ENCODE measurements around the gene ELAPOR1. TPM values are rescaled to one million over a fixed set of nuclear protein-coding genes. Genes with fewer than 3 reads are reported as not detected.

Gene ELAPOR1
- total RNA-seq, 2 donors from 2014 or later: 1.4 to 4.0 TPM

GRCh38 chr1:109109906-109110305 lies 4.0 kb upstream of the ELAPOR1 start:
- H3K9me3 Mint-ChIP-seq: no peaks in the 10 kb centered on the region
- H3K27ac Mint-ChIP-seq: no peak overlapping the region
- peaks cover 30 to 34% of the 10 kb centered on the region in 2 donors for H3K27me3 Mint-ChIP-seq
- H3K4me1 Mint-ChIP-seq (ENCODE audit: low read depth in 2 of 2): peaks cover 12 to 27% of the 10 kb centered on the region in 2 donors
- no peak for ATAC-seq
- H3K36me3 Mint-ChIP-seq: no peaks in the 10 kb centered on the region
- no peak for DNase-seq (ENCODE audit: low spot score)
- no peak overlapping the region for H3K4me3 Mint-ChIP-seq

GRCh38 chr1:109111386-109112055 lies 2.4 kb upstream of the ELAPOR1 start:
- Mint-ChIP-seq H3K4me1 (ENCODE audit: low read depth in 2 of 2) (peaks cover 12 to 27% of the 10 kb centered on the region in 2 donors), H3K4me3 (no peak overlapping the region), H3K9me3 (no peaks in the 10 kb centered on the region), H3K27ac (no peak overlapping the region), H3K27me3 (peaks cover 34 to 37% of the 10 kb centered on the region in 2 donors), H3K36me3 (no peaks in the 10 kb centered on the region)
- ATAC-seq: no peak
- no peak for DNase-seq (ENCODE audit: low spot score)

- Mint-ChIP-seq H3K27me3 (peaks cover 34 to 37% of the 10 kb centered on the region in 2 donors), H3K36me3 (no peaks in the 10 kb centered on the region), H3K4me1 (ENCODE audit: low read depth in 2 of 2) (peaks cover 12 to 27% of the 10 kb centered on the region in 2 donors), H3K9me3 (no peaks in the 10 kb centered on the region), H3K27ac (peak overlapping the region; percentile 74 to 87), H3K4me3 (peak overlapping the region; percentile 91)
- ATAC-seq (no peak), DNase-seq (ENCODE audit: low spot score) (no peak)
Observed at GRCh38 chr1:109112056-109112651, 1.8 kb upstream of the ELAPOR1 start.

- Mint-ChIP-seq H3K4me1 (ENCODE audit: low read depth in 2 of 2) (peaks cover 12 to 27% of the 10 kb centered on the region in 2 donors), H3K27ac (peak overlapping the region; percentile 74 to 87), H3K27me3 (peaks cover 34 to 35% of the 10 kb centered on the region in 2 donors), H3K36me3 (no peaks in the 10 kb centered on the region), H3K4me3 (peak overlapping the region; percentile 91), H3K9me3 (no peaks in the 10 kb centered on the region)
- DNase-seq (ENCODE audit: low spot score) (peak; percentile 89), ATAC-seq (peak; percentile 83 to 88)
Observed at GRCh38 chr1:109112652-109113285, 1.1 kb upstream of the ELAPOR1 start.

GRCh38 chr1:109114342-109114674 lies 393 bp downstream of the ELAPOR1 start:
- peak overlapping the region; percentile 91 for H3K4me3 Mint-ChIP-seq
- H3K27ac Mint-ChIP-seq: no peak overlapping the region

GRCh38 chr1:109115685-109116084 lies 1.8 kb downstream of the ELAPOR1 start:
- DNase-seq (ENCODE audit: low spot score): no peak
- no peaks in the 10 kb centered on the region for H3K9me3 Mint-ChIP-seq
- H3K4me3 Mint-ChIP-seq: no peak overlapping the region
- no peak for ATAC-seq
- H3K27me3 Mint-ChIP-seq: peaks cover 19 to 27% of the 10 kb centered on the region in 2 donors
- no peak overlapping the region for H3K27ac Mint-ChIP-seq
- no peaks in the 10 kb centered on the region for H3K36me3 Mint-ChIP-seq
- peaks cover 12 to 27% of the 10 kb centered on the region in 2 donors for H3K4me1 Mint-ChIP-seq (ENCODE audit: low read depth in 2 of 2)

More at GRCh38 chr1:109114342-109114674, 393 bp downstream of the ELAPOR1 start:
- no peak for ATAC-seq
- peaks cover 12 to 27% of the 10 kb centered on the region in 2 donors for H3K4me1 Mint-ChIP-seq (ENCODE audit: low read depth in 2 of 2)
- no peaks in the 10 kb centered on the region for H3K9me3 Mint-ChIP-seq
- DNase-seq (ENCODE audit: low spot score): no peak
- H3K27me3 Mint-ChIP-seq: peaks cover 28 to 35% of the 10 kb centered on the region in 2 donors
- H3K36me3 Mint-ChIP-seq: no peaks in the 10 kb centered on the region

- peaks cover 12 to 27% of the 10 kb centered on the region in 2 donors for H3K4me1 Mint-ChIP-seq (ENCODE audit: low read depth in 2 of 2)
- H3K36me3 Mint-ChIP-seq: no peaks in the 10 kb centered on the region
- H3K27me3 Mint-ChIP-seq: peaks cover 16 to 23% of the 10 kb centered on the region in 2 donors
- H3K9me3 Mint-ChIP-seq: no peaks in the 10 kb centered on the region
- H3K4me3 Mint-ChIP-seq: no peak overlapping the region
- ATAC-seq: no peak
- H3K27ac Mint-ChIP-seq: no peak overlapping the region
- no peak for DNase-seq (ENCODE audit: low spot score)
Observed at GRCh38 chr1:109116286-109116685, 2.4 kb downstream of the ELAPOR1 start.

- no peaks in the 10 kb centered on the region for H3K36me3 Mint-ChIP-seq
- H3K27me3 Mint-ChIP-seq: peaks cover 9 to 15% of the 10 kb centered on the region in 2 donors
- no peak overlapping the region for H3K4me3 Mint-ChIP-seq
- H3K27ac Mint-ChIP-seq: no peak overlapping the region
- DNase-seq (ENCODE audit: low spot score) (no peak), ATAC-seq (no peak)
- H3K4me1 Mint-ChIP-seq (ENCODE audit: low read depth in 2 of 2): peaks cover 6 to 13% of the 10 kb centered on the region in 2 donors
- H3K9me3 Mint-ChIP-seq: no peaks in the 10 kb centered on the region
Observed at GRCh38 chr1:109118089-109118488, 4.2 kb downstream of the ELAPOR1 start.

- Mint-ChIP-seq H3K4me3 (no peak overlapping the region), H3K27ac (no peak overlapping the region), H3K27me3 (peaks cover 0 to 10% of the 10 kb centered on the region in 2 donors), H3K9me3 (no peaks in the 10 kb centered on the region), H3K4me1 (ENCODE audit: low read depth in 2 of 2) (no peaks in the 10 kb centered on the region), H3K36me3 (no peaks in the 10 kb centered on the region)
- DNase-seq (ENCODE audit: low spot score) (no peak), ATAC-seq (no peak)
Observed at GRCh38 chr1:109120356-109120755, 6.4 kb downstream of the ELAPOR1 start.

GRCh38 chr1:109131059-109131458 lies 17.1 kb downstream of the ELAPOR1 start:
- no peaks in the 10 kb centered on the region for H3K36me3 Mint-ChIP-seq

GRCh38 chr1:109131800-109132199 lies 17.9 kb downstream of the ELAPOR1 start:
- ATAC-seq: no peak
- no peak for DNase-seq (ENCODE audit: low spot score)
- H3K27me3 Mint-ChIP-seq: no peaks in the 10 kb centered on the region
- H3K9me3 Mint-ChIP-seq: no peaks in the 10 kb centered on the region
- no peak overlapping the region for H3K27ac Mint-ChIP-seq
- no peak overlapping the region for H3K4me3 Mint-ChIP-seq
- H3K4me1 Mint-ChIP-seq (ENCODE audit: low read depth in 2 of 2): peaks cover 7% of the 10 kb centered on the region in 2 donors
- H3K36me3 Mint-ChIP-seq: no peaks in the 10 kb centered on the region

More at GRCh38 chr1:109131059-109131458, 17.1 kb downstream of the ELAPOR1 start:
- peaks cover 7% of the 10 kb centered on the region in 2 donors for H3K4me1 Mint-ChIP-seq (ENCODE audit: low read depth in 2 of 2)
- no peak overlapping the region for H3K4me3 Mint-ChIP-seq
- no peaks in the 10 kb centered on the region for H3K27me3 Mint-ChIP-seq
- DNase-seq (ENCODE audit: low spot score): no peak
- peak in 1 of 2 donors; percentile 43 for ATAC-seq
- no peak overlapping the region for H3K27ac Mint-ChIP-seq
- H3K9me3 Mint-ChIP-seq: no peaks in the 10 kb centered on the region

- no peak for DNase-seq (ENCODE audit: low spot score)
- no peaks in the 10 kb centered on the region for H3K36me3 Mint-ChIP-seq
- no peaks in the 10 kb centered on the region for H3K9me3 Mint-ChIP-seq
- H3K27ac Mint-ChIP-seq: no peak overlapping the region
- no peak overlapping the region for H3K4me3 Mint-ChIP-seq
- H3K4me1 Mint-ChIP-seq (ENCODE audit: low read depth in 2 of 2): peaks cover 7% of the 10 kb centered on the region in 2 donors
- no peak for ATAC-seq
- H3K27me3 Mint-ChIP-seq: no peaks in the 10 kb centered on the region
Observed at GRCh38 chr1:109133002-109133706, 19.2 kb downstream of the ELAPOR1 start.

GRCh38 chr1:109133815-109134214 lies 19.9 kb downstream of the ELAPOR1 start:
- H3K9me3 Mint-ChIP-seq: no peaks in the 10 kb centered on the region
- H3K4me1 Mint-ChIP-seq (ENCODE audit: low read depth in 2 of 2): peaks cover 7% of the 10 kb centered on the region in 2 donors
- H3K27me3 Mint-ChIP-seq: no peaks in the 10 kb centered on the region
- no peaks in the 10 kb centered on the region for H3K36me3 Mint-ChIP-seq
- DNase-seq (ENCODE audit: low spot score): no peak
- H3K27ac Mint-ChIP-seq: no peak overlapping the region
- H3K4me3 Mint-ChIP-seq: no peak overlapping the region
- ATAC-seq: no peak

All from natural killer cell treated with Interleukin-12 subunit alpha and Interleukin-12 subunit beta and Interleukin-15 and Interleukin-18, amount 100 ng/mL, for 72 hours (primary cell).